GM18520 (cell line): ENCODE measurements around the gene GPC5.

Source experiments
- ATAC-seq: cut with Tn5 transposase; IDR thresholded peaks from one replicate; pipeline ENCODE4 v1.9.1; 2021; ENCODE audit not compliant: unreplicated experiment

Gene GPC5

GRCh38 chr13:91702411-91702810, 304.0 kb downstream of the GPC5 start:
- no peak for ATAC-seq

GRCh38 chr13:91704398-91704797, 306.0 kb downstream of the GPC5 start:
- no peak for ATAC-seq

GRCh38 chr13:91708558-91708957, 310.1 kb downstream of the GPC5 start:
- ATAC-seq = no peak

- ATAC-seq = no peak
Observed at GRCh38 chr13:91709180-91709579, 310.8 kb downstream of the GPC5 start.

GRCh38 chr13:91710733-91711132, 312.3 kb downstream of the GPC5 start:
- ATAC-seq = no peak

GRCh38 chr13:91714855-91715254, 316.4 kb downstream of the GPC5 start:
- no peak for ATAC-seq

- ATAC-seq = no peak
Observed at GRCh38 chr13:91716436-91717065, 318.1 kb downstream of the GPC5 start.

GRCh38 chr13:91719033-91719432, 320.6 kb downstream of the GPC5 start:
- ATAC-seq = no peak

- no peak for ATAC-seq
Observed at GRCh38 chr13:91721413-91721812, 323.0 kb downstream of the GPC5 start.

- no peak for ATAC-seq
Observed at GRCh38 chr13:91722267-91722884, 324.0 kb downstream of the GPC5 start.

- no peak for ATAC-seq
Observed at GRCh38 chr13:91724591-91724990, 326.2 kb downstream of the GPC5 start.

GRCh38 chr13:91725646-91726045, 327.2 kb downstream of the GPC5 start:
- no peak for ATAC-seq

- no peak for ATAC-seq
Observed at GRCh38 chr13:91726671-91727070, 328.2 kb downstream of the GPC5 start.

- no peak for ATAC-seq
Observed at GRCh38 chr13:91729859-91730258, 331.4 kb downstream of the GPC5 start.

- ATAC-seq = no peak
Observed at GRCh38 chr13:91739751-91740150, 341.3 kb downstream of the GPC5 start.

- no peak for ATAC-seq
Observed at GRCh38 chr13:91740756-91741155, 342.3 kb downstream of the GPC5 start.

GRCh38 chr13:91741925-91742324, 343.5 kb downstream of the GPC5 start:
- ATAC-seq = no peak

GRCh38 chr13:91744284-91744683, 345.9 kb downstream of the GPC5 start:
- no peak for ATAC-seq

- ATAC-seq = no peak
Observed at GRCh38 chr13:91745967-91746366, 347.5 kb downstream of the GPC5 start.

GRCh38 chr13:91747186-91747585, 348.8 kb downstream of the GPC5 start:
- ATAC-seq = no peak

GRCh38 chr13:91748416-91749089, 350.1 kb downstream of the GPC5 start:
- no peak for ATAC-seq

- no peak for ATAC-seq
Observed at GRCh38 chr13:91758724-91759123, 360.3 kb downstream of the GPC5 start.
